ENCODE data around the gene POLR2A.

GRCh38 chr17:7440113-7440833 lies 43.9 kb upstream of the POLR2A start:
- no peak for TF ChIP-seq CTCF (IDR thresholded peaks at IDR 0.05)
- TF ChIP-seq EP300 (IDR thresholded peaks at IDR 0.05): no peak
